HG03095 (cell line): ENCODE data around the gene ABI3BP.

Experiments used
- ATAC-seq: cut with Tn5 transposase; IDR thresholded peaks from one replicate; pipeline ENCODE4 v1.9.1; 2021; ENCODE audit warnings: moderate library complexity; ENCODE audit not compliant: unreplicated experiment

ABI3BP gene

DNA sequence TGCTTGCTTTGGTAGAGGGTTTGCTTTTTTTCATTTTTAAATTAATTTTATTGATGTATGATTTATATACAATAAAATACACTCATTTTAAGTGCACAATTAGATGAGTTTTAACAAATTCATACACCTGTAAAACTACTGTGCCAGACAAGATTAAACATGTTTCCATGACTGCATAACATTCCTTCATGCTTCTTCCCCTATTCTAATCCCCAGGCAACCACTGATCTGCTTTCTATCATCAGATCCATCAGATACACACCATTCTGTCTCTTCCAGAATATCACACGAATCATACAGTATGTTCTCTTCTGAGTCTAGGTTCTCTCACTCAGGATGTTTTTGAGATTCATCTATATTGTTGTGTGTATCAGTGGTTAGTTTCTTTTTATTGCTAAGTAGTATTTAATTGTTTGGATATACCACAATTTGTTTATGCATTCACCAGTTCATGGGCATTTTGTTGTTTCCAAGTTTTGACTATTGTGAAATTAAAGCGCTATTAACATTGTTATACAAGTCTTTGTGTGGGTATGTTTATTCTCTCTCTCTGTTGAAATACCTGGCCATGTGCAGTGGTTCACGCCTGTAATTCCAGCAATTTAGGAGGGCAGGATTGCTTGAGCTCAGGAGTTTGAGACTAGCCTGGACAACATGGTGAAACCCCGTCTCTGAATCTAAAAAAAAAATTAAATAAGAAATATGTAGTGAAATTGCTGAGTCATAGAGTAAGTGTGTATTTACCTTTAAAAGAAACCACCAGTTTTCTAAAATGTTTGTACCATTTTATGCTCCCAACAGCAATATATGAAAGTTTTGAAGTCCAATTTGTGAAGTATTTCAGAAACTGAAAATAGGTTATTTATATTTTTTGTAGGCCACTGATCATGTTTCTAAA, 290.9 kb downstream of the ABI3BP start:
- ATAC-seq: no peak

GRCh38 chr3:100700708-100701107, 292.5 kb downstream of the ABI3BP start:
- ATAC-seq: no peak
